HG03354 (cell line): Measurements from ENCODE around the gene TMEM183A.

Source experiments
- ATAC-seq: cut with Tn5 transposase; IDR thresholded peaks from one replicate; pipeline ENCODE4 v1.9.1; 2021; ENCODE audit warnings: mild to moderate bottlenecking; ENCODE audit not compliant: unreplicated experiment, poor library complexity, severe bottlenecking

The TMEM183A gene

GRCh38 chr1:203057911-203058675, 50.9 kb downstream of the TMEM183A start:
- no peak for ATAC-seq

- no peak for ATAC-seq
Observed at GRCh38 chr1:203058676-203058935, 51.4 kb downstream of the TMEM183A start.

GRCh38 chr1:203059485-203059884, 52.3 kb downstream of the TMEM183A start:
- no peak for ATAC-seq

GRCh38 chr1:203060115-203060514, 52.9 kb downstream of the TMEM183A start:
- no peak for ATAC-seq

DNA sequence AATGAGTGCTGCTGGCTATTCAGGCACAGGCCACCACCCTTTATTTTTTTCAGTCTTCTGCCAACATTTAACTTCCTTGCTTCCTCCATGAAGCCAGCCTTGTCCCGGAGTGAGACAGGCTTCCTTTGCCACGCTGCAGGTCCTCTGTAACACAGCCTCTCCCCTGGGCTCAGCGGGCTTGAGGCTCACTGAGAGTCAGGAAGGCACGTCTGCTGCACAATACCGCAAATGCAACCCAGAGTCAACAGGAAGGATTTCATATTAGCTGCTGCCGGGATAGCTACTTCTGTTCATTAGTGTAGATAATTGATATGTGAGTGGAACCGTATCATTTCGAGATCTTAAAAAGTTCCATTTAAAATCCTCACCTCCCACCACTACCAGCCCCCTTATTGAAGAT, 56.1 kb downstream of the TMEM183A start:
- no peak for ATAC-seq

- ATAC-seq = no peak
Observed at GRCh38 chr1:203065191-203065590, 58.0 kb downstream of the TMEM183A start.

DNA sequence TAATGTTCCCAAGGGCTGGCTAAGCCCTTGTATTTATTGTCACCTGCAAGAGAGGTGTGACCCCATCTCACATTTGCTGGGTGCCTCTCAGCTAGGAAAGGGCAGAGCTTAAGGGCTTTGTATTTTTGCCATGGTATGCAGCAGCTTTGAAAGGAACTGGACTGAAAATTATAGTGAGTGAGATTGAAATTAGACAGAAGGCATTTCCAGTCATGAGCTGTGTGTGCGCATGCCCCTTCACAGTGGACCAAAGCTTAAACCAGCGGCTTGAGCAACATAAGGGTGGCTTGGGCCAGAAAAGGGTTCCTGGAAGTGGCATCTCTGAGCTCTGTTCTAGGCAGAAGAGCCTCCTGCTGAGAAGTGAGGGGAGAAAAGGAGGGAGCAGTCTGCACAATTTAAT, 58.8 kb downstream of the TMEM183A start:
- ATAC-seq = no peak

DNA sequence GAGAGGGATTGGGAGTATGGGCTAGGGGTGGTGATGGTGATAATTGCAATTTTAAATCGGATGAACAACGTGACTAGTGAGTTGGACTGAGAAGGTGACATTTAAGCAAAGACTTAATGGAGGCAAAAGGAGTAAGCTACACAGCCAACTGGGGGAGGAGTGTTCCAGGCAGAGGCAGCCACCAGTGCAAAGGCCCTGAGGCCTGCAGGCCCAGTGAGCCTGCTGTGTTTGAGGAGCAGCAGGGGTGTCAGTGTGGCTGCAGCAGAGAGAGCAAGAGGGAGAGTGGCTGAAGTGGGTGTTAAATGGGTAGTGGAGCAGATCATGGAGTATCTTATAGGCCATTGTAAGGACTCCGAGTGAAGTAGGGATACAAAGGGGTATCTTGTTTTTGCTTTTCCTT, 59.8 kb downstream of the TMEM183A start:
- ATAC-seq = no peak

DNA sequence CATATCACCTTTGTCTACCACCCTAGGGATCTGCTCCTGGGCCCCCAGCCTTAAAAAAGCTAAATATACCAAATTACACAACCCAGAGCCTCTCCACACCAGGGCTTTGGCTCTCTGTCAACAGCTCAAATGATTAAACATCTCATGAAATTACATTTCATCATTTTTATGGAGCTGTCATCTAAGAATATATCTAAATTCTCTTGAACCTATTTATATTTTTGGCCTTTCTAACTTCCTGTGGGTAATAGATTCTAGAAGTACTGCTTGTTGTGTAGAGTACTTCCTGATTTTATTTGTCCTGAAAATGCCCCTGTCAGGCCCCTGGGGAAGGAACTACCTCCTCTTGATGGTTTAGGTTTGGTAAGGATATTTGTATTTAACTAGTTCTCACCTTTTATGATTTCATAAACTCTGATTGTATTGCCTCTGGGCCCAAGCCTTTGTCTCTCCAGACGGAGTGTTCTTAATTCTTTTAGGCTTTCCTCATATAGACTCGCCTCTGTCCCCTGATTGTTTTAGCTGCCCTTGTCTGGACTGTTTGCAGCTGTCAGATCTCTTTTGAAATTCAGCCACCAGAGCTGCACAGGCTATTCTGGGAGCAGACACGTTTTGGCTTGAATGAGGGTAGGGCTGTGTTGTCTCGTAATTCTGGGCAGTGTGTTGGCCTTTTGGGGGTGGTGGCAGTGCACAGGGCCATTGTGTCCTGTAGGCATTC, 62.0 kb downstream of the TMEM183A start:
- no peak for ATAC-seq

- no peak for ATAC-seq
Observed at GRCh38 chr1:203072002-203072602, 64.9 kb downstream of the TMEM183A start.

- ATAC-seq = no peak
Observed at GRCh38 chr1:203072911-203073310, 65.7 kb downstream of the TMEM183A start.

DNA sequence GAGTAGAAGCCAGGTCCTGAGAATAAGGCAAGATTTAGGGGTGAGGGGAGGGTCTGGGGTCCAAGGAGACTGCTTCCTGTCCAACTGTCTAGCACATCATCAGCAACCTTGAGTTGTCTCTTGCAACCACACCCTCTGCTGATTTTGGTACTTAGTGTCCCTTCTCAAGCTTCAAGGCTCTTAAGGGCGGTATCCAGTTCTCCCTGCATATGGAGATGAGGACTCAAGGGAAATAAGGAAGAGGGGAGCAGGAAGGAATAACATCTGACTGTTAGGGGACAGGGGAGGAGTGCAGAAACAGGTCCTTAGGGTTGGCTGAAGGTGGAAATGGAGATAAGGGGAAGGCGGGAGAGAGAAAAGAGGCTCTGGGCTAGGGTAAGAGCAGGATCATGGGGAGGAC, 66.3 kb downstream of the TMEM183A start:
- ATAC-seq = no peak
